ENCODE results near the gene COG1.

DNA sequence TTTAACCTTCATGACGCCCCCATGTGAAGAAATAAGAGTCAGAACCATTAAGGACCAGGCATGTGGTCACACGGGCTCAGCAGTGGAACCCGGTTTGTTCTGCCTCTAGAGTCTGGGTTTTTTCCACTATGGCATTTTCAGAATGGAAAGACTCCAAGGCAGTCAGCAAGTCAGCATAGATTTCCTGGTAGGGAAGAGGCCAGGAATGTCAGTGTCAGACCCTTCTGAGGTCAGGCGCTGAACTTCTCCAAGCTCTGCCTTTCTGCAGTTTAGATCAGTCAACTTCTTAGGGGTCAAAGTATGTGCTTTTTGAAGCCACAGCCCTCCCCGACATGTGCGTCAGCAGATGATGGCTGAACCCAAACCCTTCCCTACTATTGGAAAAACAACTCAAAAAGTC lies 24.2 kb upstream of the COG1 start:
- TF ChIP-seq, protein P1, sequence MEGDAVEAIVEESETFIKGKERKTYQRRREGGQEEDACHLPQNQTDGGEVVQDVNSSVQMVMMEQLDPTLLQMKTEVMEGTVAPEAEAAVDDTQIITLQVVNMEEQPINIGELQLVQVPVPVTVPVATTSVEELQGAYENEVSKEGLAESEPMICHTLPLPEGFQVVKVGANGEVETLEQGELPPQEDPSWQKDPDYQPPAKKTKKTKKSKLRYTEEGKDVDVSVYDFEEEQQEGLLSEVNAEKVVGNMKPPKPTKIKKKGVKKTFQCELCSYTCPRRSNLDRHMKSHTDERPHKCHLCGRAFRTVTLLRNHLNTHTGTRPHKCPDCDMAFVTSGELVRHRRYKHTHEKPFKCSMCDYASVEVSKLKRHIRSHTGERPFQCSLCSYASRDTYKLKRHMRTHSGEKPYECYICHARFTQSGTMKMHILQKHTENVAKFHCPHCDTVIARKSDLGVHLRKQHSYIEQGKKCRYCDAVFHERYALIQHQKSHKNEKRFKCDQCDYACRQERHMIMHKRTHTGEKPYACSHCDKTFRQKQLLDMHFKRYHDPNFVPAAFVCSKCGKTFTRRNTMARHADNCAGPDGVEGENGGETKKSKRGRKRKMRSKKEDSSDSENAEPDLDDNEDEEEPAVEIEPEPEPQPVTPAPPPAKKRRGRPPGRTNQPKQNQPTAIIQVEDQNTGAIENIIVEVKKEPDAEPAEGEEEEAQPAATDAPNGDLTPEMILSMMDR (IDR thresholded peaks at IDR 0.05; ENCODE audit: low read depth, low read length) = no peak
- no peak for TF ChIP-seq MYC (IDR thresholded peaks at IDR 0.05; ENCODE audit: low read depth, low read length)
